Thymus (tissue), 11 donors: ENCODE measurements around the gene CDK19. TPM values are rescaled to one million over a fixed set of nuclear protein-coding genes. Genes with fewer than 3 reads are reported as not detected.
"Not testable (repeated sequence)": the region's sequence is repeated elsewhere in the genome, so short reads cannot be mapped to it uniquely, and the experiment has no call there.

Experiments
- DNase-seq, 9 donors: peaks; one replicate each; pipeline ENCODE4 v3.0.0-alpha.2; 2013; ENCODE audit warnings: low spot score in 9 of 9, low read depth in 6 of 9, missing footprints in 1 of 9
- H3K27ac ChIP-seq, 2 donors: one replicate each; pipeline ENCODE4 v1.5.1; 2013; ENCODE audit warnings: control low read depth in 1 of 2, low read depth in 1 of 2, low read length in 1 of 2, mild to moderate bottlenecking in 1 of 2, moderate library complexity in 1 of 2
- H3K27me3 ChIP-seq, 2 donors: one replicate each; pipeline ENCODE4 v1.5.1; 2013; ENCODE audit warnings: low read length in 1 of 2; ENCODE audit not compliant: control insufficient read depth in 2 of 2, insufficient read depth in 1 of 2
- H3K36me3 ChIP-seq, 2 donors: one replicate each; pipeline ENCODE4 v1.5.1; 2013; ENCODE audit warnings: low read length in 1 of 2, mild to moderate bottlenecking in 1 of 2, moderate library complexity in 1 of 2; ENCODE audit not compliant: control insufficient read depth in 2 of 2, insufficient read depth in 2 of 2
- H3K4me1 ChIP-seq, 2 donors: one replicate each; pipeline ENCODE4 v1.5.1; 2013; ENCODE audit warnings: low read length in 2 of 2; ENCODE audit not compliant: control insufficient read depth in 2 of 2, insufficient read depth in 2 of 2
- H3K4me3 ChIP-seq, 2 donors: one replicate each; pipeline ENCODE4 v1.5.1; 2013; ENCODE audit warnings: low read length in 2 of 2, control low read depth in 1 of 2, mild to moderate bottlenecking in 1 of 2
- H3K9me3 ChIP-seq, 2 donors: one replicate each; pipeline ENCODE4 v1.5.1; 2013; ENCODE audit warnings: low read length in 1 of 2, mild to moderate bottlenecking in 1 of 2; ENCODE audit not compliant: control insufficient read depth in 2 of 2, insufficient read depth in 1 of 2
- WGBS: extraction: QIAGEN DNeasy Blood & Tissue Kit; methylation state at CpG from one replicate; pipeline ENCODE4 v1.1.7; 2013; 5-methylcytosine and 5-hydroxymethylcytosine counted together
- polyA plus RNA-seq: library from polyadenylated mRNA; stranded (reverse); fragments of 200-250 nt; gene quantifications from one replicate; pipeline ENCODE4 v1.2.3, GENCODE V29; 2013
- total RNA-seq: library from RNA; stranded (reverse); fragments of 120-200 nt; gene quantifications from one replicate; pipeline ENCODE4 v1.2.4, GENCODE V29; 2013
- donor health status: healthy.

Gene CDK19
- total and polyA plus RNA-seq, 2 donors: 10.4 to 15.4 TPM

GRCh38 chr6:110802175-110802574 is 13.1 kb downstream of the CDK19 start:
- H3K4me1 ChIP-seq, H3K36me3 ChIP-seq, H3K4me3 ChIP-seq, H3K27me3 ChIP-seq, H3K9me3 ChIP-seq, H3K27ac ChIP-seq, DNase-seq: not testable (repeated sequence)
- WGBS: 96% methylated on average over 3 of the region's 3 CpGs

- Histone ChIP-seq H3K4me1 (no peaks in the 10 kb centered on the region), H3K4me3 (no peak overlapping the region), H3K9me3 (peaks cover 0 to 6% of the 10 kb centered on the region in 2 donors), H3K27me3 (no peaks in the 10 kb centered on the region), H3K27ac (no peak overlapping the region), H3K36me3 (no peaks in the 10 kb centered on the region)
- DNase-seq: no peak
- WGBS: 98% methylated on average over 4 of the region's 4 CpGs
Observed at GRCh38 chr6:110800839-110801196, 14.5 kb downstream of the CDK19 start.

DNA sequence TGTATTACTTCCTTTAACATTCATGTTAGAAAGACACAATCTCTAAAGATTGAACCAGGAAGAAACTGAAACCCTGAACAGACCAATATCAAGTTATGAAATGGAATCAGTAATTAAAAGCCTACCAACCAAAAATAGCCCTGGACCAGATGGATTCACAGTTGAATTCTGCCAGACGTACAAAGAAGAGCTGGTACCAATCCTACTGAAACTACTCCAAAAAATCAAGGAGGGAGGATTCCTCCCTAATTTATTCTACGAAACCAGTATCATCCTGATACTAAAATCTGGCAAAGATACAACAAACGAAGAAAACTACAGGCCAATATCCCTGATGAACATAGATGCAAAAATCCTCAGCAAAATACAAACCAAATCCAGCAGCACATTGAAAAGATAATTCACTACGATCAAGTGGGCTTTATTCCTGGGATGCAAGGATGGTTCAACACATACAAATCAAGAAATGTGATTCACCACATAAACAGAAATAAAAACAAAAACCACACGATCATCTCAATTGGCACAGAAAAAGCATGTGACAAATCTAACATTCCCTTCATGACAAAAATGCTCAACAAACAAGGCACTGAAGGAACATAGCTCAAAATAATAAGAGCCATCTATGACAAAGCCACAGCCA is 15.0 kb downstream of the CDK19 start:
- no peak overlapping the region for H3K4me3 ChIP-seq
- H3K4me1 ChIP-seq: no peaks in the 10 kb centered on the region
- no peaks in the 10 kb centered on the region for H3K36me3 ChIP-seq
- no peak overlapping the region for H3K27ac ChIP-seq
- WGBS: 96% methylated on average over 5 of the region's 5 CpGs
- H3K9me3 ChIP-seq: peaks cover 0 to 6% of the 10 kb centered on the region in 2 donors
- DNase-seq: no peak
- H3K27me3 ChIP-seq: no peaks in the 10 kb centered on the region

- WGBS: 96% methylated on average over 5 of the region's 5 CpGs
- no peak for DNase-seq
- H3K4me1 ChIP-seq: no peaks in the 10 kb centered on the region
- H3K4me3 ChIP-seq: no peak overlapping the region
- H3K36me3 ChIP-seq: peaks cover 0 to 2% of the 10 kb centered on the region in 2 donors
- no peak overlapping the region for H3K27ac ChIP-seq
- H3K9me3 ChIP-seq: peaks cover 0 to 6% of the 10 kb centered on the region in 2 donors
- H3K27me3 ChIP-seq: no peaks in the 10 kb centered on the region
Observed at GRCh38 chr6:110799655-110800054, 15.6 kb downstream of the CDK19 start.

DNA sequence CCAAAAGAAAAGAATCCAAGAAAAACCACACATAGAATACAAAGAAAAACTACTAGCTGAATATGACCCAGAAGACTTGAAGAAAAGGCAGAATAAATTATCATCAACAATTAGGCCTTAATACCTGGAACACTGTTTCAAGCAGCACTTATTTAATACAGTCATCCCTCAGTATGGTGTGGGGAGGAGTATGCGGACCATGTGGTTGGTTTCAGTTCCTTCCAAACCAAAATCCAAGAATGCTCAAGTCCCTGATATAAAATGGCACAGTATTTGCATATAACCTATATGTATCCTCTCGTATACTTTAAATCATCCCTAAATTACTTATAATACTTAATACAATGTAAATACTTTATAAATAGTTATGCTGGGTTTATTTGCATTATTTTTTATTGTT is 16.1 kb downstream of the CDK19 start:
- H3K9me3 ChIP-seq: peaks cover 0 to 6% of the 10 kb centered on the region in 2 donors
- 96% methylated on average over 2 of the region's 2 CpGs for whole genome bisulfite sequencing
- H3K4me3 ChIP-seq: no peak overlapping the region
- peaks cover 0 to 2% of the 10 kb centered on the region in 2 donors for H3K36me3 ChIP-seq
- no peak for DNase-seq
- H3K27me3 ChIP-seq: no peaks in the 10 kb centered on the region
- no peaks in the 10 kb centered on the region for H3K4me1 ChIP-seq
- H3K27ac ChIP-seq: no peak overlapping the region

- no peaks in the 10 kb centered on the region for H3K27me3 ChIP-seq
- H3K4me1 ChIP-seq: no peaks in the 10 kb centered on the region
- no peak for DNase-seq
- no peak overlapping the region for H3K27ac ChIP-seq
- peaks cover 0 to 2% of the 10 kb centered on the region in 2 donors for H3K36me3 ChIP-seq
- no peak overlapping the region for H3K4me3 ChIP-seq
- 100% methylated on average over 1 of the region's 1 CpG for WGBS
- H3K9me3 ChIP-seq: no peaks in the 10 kb centered on the region
Observed at GRCh38 chr6:110795271-110795670, 20.0 kb downstream of the CDK19 start.

DNA sequence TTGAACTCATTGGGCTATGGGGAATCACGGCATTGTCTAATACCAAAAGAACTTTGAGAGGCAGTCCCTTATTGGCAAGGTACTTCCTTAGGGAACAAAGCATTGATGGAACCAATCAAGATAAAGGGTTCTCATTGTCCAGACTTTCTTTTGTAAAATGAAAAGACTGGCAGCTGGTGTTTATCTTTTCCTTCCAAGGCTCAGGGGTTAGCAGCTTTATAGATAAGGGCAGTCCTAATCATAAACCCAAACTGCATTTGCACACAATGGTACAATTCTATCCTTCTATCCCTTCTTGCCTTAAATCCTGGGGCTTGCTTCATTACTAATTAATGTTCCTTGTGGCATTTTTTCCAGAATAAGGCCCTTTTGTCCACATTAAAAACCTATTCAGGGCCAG is 28.6 kb downstream of the CDK19 start:
- no peak overlapping the region for H3K27ac ChIP-seq
- peaks cover 0 to 3% of the 10 kb centered on the region in 2 donors for H3K4me1 ChIP-seq
- H3K4me3 ChIP-seq: no peak overlapping the region
- H3K9me3 ChIP-seq: peaks cover 0 to 14% of the 10 kb centered on the region in 2 donors
- WGBS: 100% methylated on average over 1 of the region's 1 CpG
- H3K27me3 ChIP-seq: no peaks in the 10 kb centered on the region
- no peak for DNase-seq
- peaks cover 0 to 2% of the 10 kb centered on the region in 2 donors for H3K36me3 ChIP-seq

DNA sequence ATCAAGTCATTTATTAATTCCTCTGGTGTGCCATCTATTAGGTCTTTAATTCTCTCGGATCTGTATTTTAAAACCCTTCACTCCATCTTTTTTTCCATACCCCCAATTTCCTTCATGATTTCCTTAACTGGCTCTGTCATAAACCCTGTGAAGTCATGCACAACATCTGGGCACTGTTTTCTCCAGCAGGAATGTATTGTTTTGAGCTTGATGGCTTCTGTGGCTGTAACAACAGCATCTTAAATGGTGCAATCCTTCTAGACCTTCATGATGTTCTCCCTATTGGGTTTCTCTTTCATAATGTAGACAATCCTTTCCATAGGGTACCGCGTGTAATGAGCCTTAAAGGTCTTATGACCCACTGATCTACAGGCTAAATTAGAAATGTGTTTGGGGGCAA is 29.0 kb downstream of the CDK19 start:
- H3K36me3 ChIP-seq: peaks cover 0 to 2% of the 10 kb centered on the region in 2 donors
- over 99% methylated on average over 3 of the region's 3 CpGs for WGBS
- no peak for DNase-seq
- H3K9me3 ChIP-seq: peaks cover 0 to 14% of the 10 kb centered on the region in 2 donors
- peaks cover 0 to 3% of the 10 kb centered on the region in 2 donors for H3K4me1 ChIP-seq
- H3K27ac ChIP-seq: no peak overlapping the region
- H3K27me3 ChIP-seq: no peaks in the 10 kb centered on the region
- H3K4me3 ChIP-seq: no peak overlapping the region

DNA sequence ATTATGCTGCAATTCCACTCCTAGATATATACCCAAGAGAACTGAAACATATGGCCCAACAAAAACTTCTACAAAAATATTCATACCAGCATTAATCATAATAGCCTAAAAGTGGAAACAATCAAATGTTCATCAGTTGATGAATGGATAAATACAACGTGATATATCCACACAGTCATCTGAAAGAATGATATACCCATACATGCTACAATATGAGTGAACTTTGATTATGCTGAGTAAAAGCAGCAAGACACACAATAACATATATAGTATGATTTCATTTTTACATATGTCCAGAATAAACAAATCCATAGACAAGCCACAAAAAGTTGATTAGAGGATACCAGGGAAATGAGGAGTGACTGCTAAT is 30.7 kb downstream of the CDK19 start:
- H3K4me3 ChIP-seq: no peak overlapping the region
- WGBS: 100% methylated on average over 1 of the region's 1 CpG
- DNase-seq: no peak
- peaks cover 0 to 2% of the 10 kb centered on the region in 2 donors for H3K36me3 ChIP-seq
- peaks cover 0 to 14% of the 10 kb centered on the region in 2 donors for H3K9me3 ChIP-seq
- H3K27me3 ChIP-seq: no peaks in the 10 kb centered on the region
- H3K4me1 ChIP-seq: peaks cover 0 to 3% of the 10 kb centered on the region in 2 donors
- no peak overlapping the region for H3K27ac ChIP-seq
